Upper lobe of left lung (tissue), 6 donors: ENCODE measurements around the gene ZNF500. TPM values are rescaled to one million over a fixed set of nuclear protein-coding genes. Genes with fewer than 3 reads are reported as not detected.
A peak's percentile ranks its signal among the peaks of the same experiment; 100 is the strongest.

ENCODE experiments used
- ATAC-seq, 2 donors: fragments of 200-7000 bp; cut with Tn5 transposase; one replicate each; pipeline ENCODE4 v1.9.1; 2022; ENCODE audit warnings: mild to moderate bottlenecking in 2 of 2, moderate library complexity in 2 of 2; ENCODE audit not compliant: low FRiP score in 2 of 2
- DNase-seq, 2 donors: peaks; one replicate each; pipeline ENCODE4 v3.0.0-alpha.2; 2019 to 2020
- H3K27ac ChIP-seq, 4 donors: fragments of 200-600 bp; sonication (generic); one replicate each; pipeline ENCODE4 v1.5.1; 2016 to 2019
- H3K27me3 ChIP-seq, 4 donors: fragments of 200-600 bp; sonication (generic); one replicate each; pipeline ENCODE4 v1.5.1; 2017 to 2019
- H3K36me3 ChIP-seq, 4 donors: fragments of 200-600 bp; sonication (generic); one replicate each; pipeline ENCODE4 v1.5.1; 2016 to 2019
- H3K4me1 ChIP-seq, 4 donors: fragments of 200-600 bp; sonication (generic); one replicate each; pipeline ENCODE4 v1.5.1; 2018 to 2019
- H3K4me3 ChIP-seq, 4 donors: fragments of 200-600 bp; sonication (generic); one replicate each; pipeline ENCODE4 v1.5.1; 2017 to 2019; ENCODE audit warnings: mild to moderate bottlenecking in 2 of 4, moderate library complexity in 1 of 4
- H3K9me3 ChIP-seq, 4 donors: fragments of 200-600 bp; sonication (generic); one replicate each; pipeline ENCODE4 v1.5.1; 2018 to 2019
- EP300 ChIP-seq, 4 donors: sonication (generic); formaldehyde crosslinking; IDR thresholded peaks; one replicate each; pipeline ENCODE4 v1.5.1; 2017; ENCODE audit warnings: antibody characterized with exemption in 4 of 4, control low read depth in 2 of 4
- POLR2A ChIP-seq, 4 donors: fragments of 450-650 bp; IDR thresholded peaks; one replicate each; pipeline ENCODE4 v1.5.1; 2016 to 2017; ENCODE audit warnings: antibody characterized with exemption in 4 of 4, mild to moderate bottlenecking in 2 of 4
- POLR2AphosphoS5 ChIP-seq, 2 donors: sonication (generic); formaldehyde crosslinking; IDR thresholded peaks; one replicate each; pipeline ENCODE4 v1.5.1; 2017; ENCODE audit warnings: antibody characterized with exemption in 2 of 2
- WGBS, 2 donors: methylation state at CpG; one replicate each; pipeline ENCODE4 v1.1.5; 2017 to 2018; 5-methylcytosine and 5-hydroxymethylcytosine counted together
- total RNA-seq, 6 donors: library from RNA; depleted of rRNA in 4 of 6; stranded (reverse); fragments of >200 nt in 4 of 6; gene quantifications; one replicate each; pipeline versions ENCODE4 v1.1.0 to v1.2.1, GENCODE V29; 2016 to 2021
- TF ChIP-seq, protein P1 (sequence below), 6 experiments: fragments of 450-650 bp in 4 of 6; fragments of 200-600 bp in 2 of 6; sonication (generic) in 2 of 6; IDR thresholded peaks; one replicate each; pipeline ENCODE4 v1.5.1; 2016 to 2019; ENCODE audit warnings: antibody characterized with exemption in 6 of 6
- donor health status: DM: no; HTN: no; CAD: no; lungs with moderate emphysema.
- donor health status: DM: no; HTN: yes; CAD: no; lungs with severe emphysema.

The ZNF500 gene
- total RNA-seq, 6 donors from 2014 or later, result 10.1 to 17.5 (median 13.2) TPM

DNA sequence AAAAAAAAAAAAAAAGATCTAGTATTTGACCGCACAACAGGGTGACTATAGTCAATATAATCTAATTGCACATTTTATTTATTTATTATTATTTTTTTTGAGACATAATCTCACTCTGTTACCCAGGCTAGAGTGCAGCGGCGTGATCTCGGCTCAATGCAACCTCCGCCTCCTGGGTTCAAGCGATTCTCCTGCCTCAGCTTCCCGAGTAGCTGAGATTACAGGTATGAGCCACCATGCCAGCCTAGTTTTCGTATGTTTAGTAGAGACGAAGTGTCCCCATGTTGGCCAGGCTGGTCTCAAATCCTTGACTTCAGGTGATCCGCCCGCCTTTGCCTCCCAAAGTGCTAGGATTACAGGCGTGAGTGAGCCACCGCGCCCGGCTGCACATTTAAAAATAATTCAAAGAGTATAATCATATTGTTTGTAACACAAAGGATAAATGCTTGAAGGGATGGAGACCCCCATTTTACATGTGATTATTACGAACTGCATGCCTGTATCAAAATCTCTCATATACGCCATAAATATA lies 33.7 kb downstream of the ZNF500 start:
- Histone ChIP-seq H3K4me1 (peaks cover 9 to 22% (median 11%) of the 10 kb centered on the region in 4 donors), H3K9me3 (no peaks in the 10 kb centered on the region), H3K27ac (peak overlapping the region in 2 of 4 donors; percentile 80 to 82), H3K27me3 (no peaks in the 10 kb centered on the region), H3K4me3 (peak overlapping the region; percentile 83 to 98 (median 91)), H3K36me3 (peaks cover 3 to 22% (median 15%) of the 10 kb centered on the region in 4 donors)
- TF ChIP-seq POLR2A (IDR thresholded peaks at IDR 0.05) (no peak), POLR2AphosphoS5 (IDR thresholded peaks at IDR 0.05) (no peak), EP300 (IDR thresholded peaks at IDR 0.05) (no peak)
- TF ChIP-seq, protein P1, sequence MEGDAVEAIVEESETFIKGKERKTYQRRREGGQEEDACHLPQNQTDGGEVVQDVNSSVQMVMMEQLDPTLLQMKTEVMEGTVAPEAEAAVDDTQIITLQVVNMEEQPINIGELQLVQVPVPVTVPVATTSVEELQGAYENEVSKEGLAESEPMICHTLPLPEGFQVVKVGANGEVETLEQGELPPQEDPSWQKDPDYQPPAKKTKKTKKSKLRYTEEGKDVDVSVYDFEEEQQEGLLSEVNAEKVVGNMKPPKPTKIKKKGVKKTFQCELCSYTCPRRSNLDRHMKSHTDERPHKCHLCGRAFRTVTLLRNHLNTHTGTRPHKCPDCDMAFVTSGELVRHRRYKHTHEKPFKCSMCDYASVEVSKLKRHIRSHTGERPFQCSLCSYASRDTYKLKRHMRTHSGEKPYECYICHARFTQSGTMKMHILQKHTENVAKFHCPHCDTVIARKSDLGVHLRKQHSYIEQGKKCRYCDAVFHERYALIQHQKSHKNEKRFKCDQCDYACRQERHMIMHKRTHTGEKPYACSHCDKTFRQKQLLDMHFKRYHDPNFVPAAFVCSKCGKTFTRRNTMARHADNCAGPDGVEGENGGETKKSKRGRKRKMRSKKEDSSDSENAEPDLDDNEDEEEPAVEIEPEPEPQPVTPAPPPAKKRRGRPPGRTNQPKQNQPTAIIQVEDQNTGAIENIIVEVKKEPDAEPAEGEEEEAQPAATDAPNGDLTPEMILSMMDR (IDR thresholded peaks at IDR 0.05), result no peak
- WGBS, 2 donors, result 34% methylated on average over 17 of the region's 17 CpGs
- DNase-seq (no peak), ATAC-seq (no peak)

DNA sequence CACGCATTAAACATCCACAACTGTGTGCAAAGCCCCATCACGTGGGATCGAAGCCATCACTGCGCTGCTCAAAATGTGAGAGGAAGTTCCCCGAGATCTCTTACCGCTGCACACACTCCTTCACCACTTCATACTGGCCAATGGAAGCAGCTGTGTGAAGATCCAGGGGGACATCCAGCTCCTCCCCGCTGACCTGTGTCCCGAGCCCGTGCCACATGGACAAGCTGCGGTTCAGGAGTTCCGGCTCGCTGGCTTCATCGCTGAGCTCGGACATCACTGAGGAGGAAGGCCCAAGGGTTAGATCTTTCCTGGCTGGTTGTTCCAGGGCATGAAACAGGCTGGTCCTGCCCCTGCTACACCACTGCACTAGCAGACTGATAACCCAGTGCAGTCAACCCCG lies 37.1 kb downstream of the ZNF500 start:
- DNase-seq, result no peak

DNA sequence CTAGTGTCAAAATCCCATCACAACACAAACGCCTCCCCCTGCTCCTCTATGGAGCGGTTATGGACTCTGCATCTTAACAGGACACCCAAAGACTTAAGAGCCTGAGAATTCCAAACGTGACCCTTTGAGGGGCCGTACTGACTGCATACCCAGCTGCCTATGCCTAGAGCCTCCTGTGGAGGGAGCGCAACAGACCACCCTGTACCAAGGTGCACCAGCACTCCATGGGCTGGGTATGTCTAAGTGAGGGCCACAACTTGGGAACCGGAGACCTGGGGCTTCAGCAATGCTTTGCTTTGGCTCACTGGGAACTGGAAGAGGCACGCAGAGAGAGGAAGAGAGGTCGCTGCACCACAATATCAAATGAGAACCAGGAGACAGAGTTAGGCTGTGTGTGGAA lies 38.3 kb downstream of the ZNF500 start:
- WGBS, 2 donors, result 91 to 98% methylated on average over 6 to 8 of the region's 8 CpGs
- DNase-seq (no peak), ATAC-seq (no peak)
- Histone ChIP-seq H3K4me1 (peaks cover 3 to 9% (median 5%) of the 10 kb centered on the region in 4 donors), H3K9me3 (no peaks in the 10 kb centered on the region), H3K27ac (no peak overlapping the region), H3K4me3 (no peak overlapping the region), H3K36me3 (peaks cover 8 to 56% (median 34%) of the 10 kb centered on the region in 4 donors), H3K27me3 (no peaks in the 10 kb centered on the region)
- TF ChIP-seq, protein P1 (IDR thresholded peaks at IDR 0.05), result no peak
- TF ChIP-seq POLR2A (IDR thresholded peaks at IDR 0.05) (no peak), POLR2AphosphoS5 (IDR thresholded peaks at IDR 0.05) (no peak), EP300 (IDR thresholded peaks at IDR 0.05) (no peak)

More for the DNA sequence above, 37.1 kb downstream of the ZNF500 start:
- H3K4me3 ChIP-seq, result no peak overlapping the region
- peaks cover 4 to 14% (median 5%) of the 10 kb centered on the region in 4 donors for H3K4me1 ChIP-seq
- H3K27me3 ChIP-seq, result no peaks in the 10 kb centered on the region
- 94 to 99% methylated on average over 14 to 15 of the region's 15 CpGs for WGBS, 2 donors
- TF ChIP-seq POLR2AphosphoS5 (IDR thresholded peaks at IDR 0.05) (no peak), EP300 (IDR thresholded peaks at IDR 0.05) (no peak), POLR2A (IDR thresholded peaks at IDR 0.05) (no peak)
- TF ChIP-seq, protein P1 (IDR thresholded peaks at IDR 0.05), result no peak
- H3K27ac ChIP-seq, result no peak overlapping the region
- no peak for ATAC-seq
- peaks cover 8 to 45% (median 34%) of the 10 kb centered on the region in 4 donors for H3K36me3 ChIP-seq
- H3K9me3 ChIP-seq, result no peaks in the 10 kb centered on the region

DNA sequence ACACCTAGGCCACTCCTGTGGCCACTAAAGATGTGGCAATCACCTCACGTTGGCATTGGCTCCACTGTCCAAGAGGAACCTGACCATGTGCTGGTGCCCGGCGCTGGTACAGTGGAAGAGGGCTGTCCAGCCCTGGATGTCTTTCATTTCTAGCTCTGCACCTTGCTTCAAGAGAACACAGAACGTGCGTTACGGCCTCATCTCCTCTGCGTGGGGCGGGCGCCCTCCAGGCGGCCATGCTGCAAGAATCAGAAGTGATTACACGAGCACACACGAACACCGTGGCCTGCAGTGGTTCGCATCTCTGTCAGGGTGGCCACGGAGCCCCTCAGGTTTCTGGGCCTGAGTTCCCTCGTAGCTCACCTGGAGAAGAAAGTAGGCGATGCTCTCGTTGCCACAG lies 40.3 kb downstream of the ZNF500 start:
- H3K27me3 ChIP-seq, result no peaks in the 10 kb centered on the region
- WGBS, 2 donors, result 90 to 97% methylated on average over 12 to 18 of the region's 18 CpGs
- DNase-seq (peak in 1 of 2 donors; percentile 65), ATAC-seq (peak in 1 of 2 donors; percentile 12)
- no peak for TF ChIP-seq POLR2AphosphoS5 (IDR thresholded peaks at IDR 0.05)
- TF ChIP-seq POLR2A (IDR thresholded peaks at IDR 0.05), result no peak
- TF ChIP-seq, protein P1 (IDR thresholded peaks at IDR 0.05), result no peak
- no peak for TF ChIP-seq EP300 (IDR thresholded peaks at IDR 0.05)
- H3K27ac ChIP-seq, result no peak overlapping the region
- H3K9me3 ChIP-seq, result no peaks in the 10 kb centered on the region
- H3K36me3 ChIP-seq, result peaks cover 8 to 75% (median 34%) of the 10 kb centered on the region in 4 donors
- no peaks in the 10 kb centered on the region for H3K4me1 ChIP-seq
- H3K4me3 ChIP-seq, result no peak overlapping the region
